ENCODE data around the gene PDZD2.

Gene PDZD2

DNA sequence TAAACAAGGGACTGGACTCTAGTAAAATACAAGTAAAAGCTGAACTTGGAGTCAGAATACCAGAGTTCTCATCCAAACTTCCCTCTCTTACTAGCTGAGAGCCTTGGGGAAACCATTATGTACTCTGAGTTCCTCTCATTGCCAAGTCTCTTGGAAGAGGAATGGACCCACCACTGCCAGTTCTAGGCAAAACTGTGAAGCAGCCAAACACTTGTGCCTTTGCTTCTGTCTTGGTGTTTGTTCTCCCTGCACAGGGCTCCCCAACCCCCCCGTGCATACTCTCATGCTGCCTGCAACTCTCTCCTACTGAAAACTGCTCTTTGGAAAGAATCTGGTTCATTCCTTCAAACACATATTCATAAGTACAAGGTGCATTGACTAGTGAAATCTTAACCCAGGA lies 102.6 kb downstream of the PDZD2 start:
- H3K4me3 ChIP-seq (ENCODE audit: severe bottlenecking), result no peak overlapping the region
- no peaks in the 10 kb centered on the region for H3K9me3 ChIP-seq (ENCODE audit: severe bottlenecking)
- no peak overlapping the region for H3K27ac ChIP-seq (ENCODE audit: poor library complexity, severe bottlenecking)
- DNase-seq (ENCODE audit: low spot score) (no peak), ATAC-seq (ENCODE audit: low read depth) (no peak)
- H3K4me1 ChIP-seq (ENCODE audit: insufficient read depth, poor library complexity, severe bottlenecking), result no peaks in the 10 kb centered on the region
- H3K27me3 ChIP-seq (ENCODE audit: insufficient read depth, poor library complexity, severe bottlenecking), result no peaks in the 10 kb centered on the region
- no peaks in the 10 kb centered on the region for H3K36me3 ChIP-seq (ENCODE audit: low read depth)
- no peak for TF ChIP-seq CTCF (IDR thresholded peaks at IDR 0.05; ENCODE audit: poor library complexity, severe bottlenecking)

- Histone ChIP-seq H3K36me3 (ENCODE audit: low read depth) (no peaks in the 10 kb centered on the region), H3K27me3 (ENCODE audit: insufficient read depth, poor library complexity, severe bottlenecking) (no peaks in the 10 kb centered on the region), H3K9me3 (ENCODE audit: severe bottlenecking) (no peaks in the 10 kb centered on the region), H3K4me1 (ENCODE audit: insufficient read depth, poor library complexity, severe bottlenecking) (no peaks in the 10 kb centered on the region), H3K27ac (ENCODE audit: poor library complexity, severe bottlenecking) (no peak overlapping the region), H3K4me3 (ENCODE audit: severe bottlenecking) (no peak overlapping the region)
- TF ChIP-seq CTCF (IDR thresholded peaks at IDR 0.05; ENCODE audit: poor library complexity, severe bottlenecking), result no peak
- DNase-seq (ENCODE audit: low spot score), result no peak
- ATAC-seq (ENCODE audit: low read depth), result no peak
Measured at GRCh38 chr5:31743678-31744077, 104.7 kb downstream of the PDZD2 start.

DNA sequence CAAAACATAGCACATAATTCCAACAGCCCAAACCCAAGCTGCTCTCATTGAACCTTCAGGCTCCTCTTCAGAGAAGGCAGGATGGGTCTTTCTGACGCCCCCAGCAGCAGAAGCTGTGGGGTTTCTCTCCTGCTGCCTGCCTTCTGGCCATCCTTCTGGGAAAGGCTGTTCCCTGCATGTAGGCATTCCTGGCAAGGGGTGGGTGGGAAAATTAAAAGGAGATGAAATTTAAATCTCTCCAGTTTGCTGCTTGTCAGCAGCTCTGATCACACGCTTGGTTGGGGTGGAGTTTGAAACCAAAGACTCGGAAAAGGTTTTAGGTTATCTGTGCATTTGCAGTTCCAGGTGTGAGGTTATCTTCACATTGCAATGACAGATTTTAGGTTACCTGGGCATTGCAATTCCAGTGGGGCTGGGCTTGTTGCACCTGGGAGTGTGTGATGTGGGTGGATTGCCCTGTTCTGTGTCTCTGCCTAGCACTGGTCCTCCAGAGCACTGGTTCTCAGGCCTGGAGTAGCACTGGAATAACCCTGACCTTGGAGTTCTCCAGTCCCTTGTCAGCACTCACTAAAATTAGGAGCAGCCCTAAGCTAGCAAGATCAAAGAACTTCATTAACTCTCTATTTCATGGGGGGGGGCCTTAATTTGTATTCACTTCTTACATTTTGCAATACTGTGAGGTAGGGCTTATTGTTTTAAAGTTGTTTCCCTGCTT lies 109.7 kb downstream of the PDZD2 start:
- TF ChIP-seq CTCF (IDR thresholded peaks at IDR 0.05; ENCODE audit: poor library complexity, severe bottlenecking), result no peak
- H3K9me3 ChIP-seq (ENCODE audit: severe bottlenecking), result no peaks in the 10 kb centered on the region

GRCh38 chr5:31750215-31750614 lies 111.3 kb downstream of the PDZD2 start:
- no peaks in the 10 kb centered on the region for H3K27me3 ChIP-seq (ENCODE audit: insufficient read depth, poor library complexity, severe bottlenecking)
- H3K4me3 ChIP-seq (ENCODE audit: severe bottlenecking), result no peak overlapping the region
- ATAC-seq (ENCODE audit: low read depth) (no peak), DNase-seq (ENCODE audit: low spot score) (no peak)
- TF ChIP-seq CTCF (IDR thresholded peaks at IDR 0.05; ENCODE audit: poor library complexity, severe bottlenecking), result no peak
- no peaks in the 10 kb centered on the region for H3K9me3 ChIP-seq (ENCODE audit: severe bottlenecking)
- no peak overlapping the region for H3K27ac ChIP-seq (ENCODE audit: poor library complexity, severe bottlenecking)
- H3K36me3 ChIP-seq (ENCODE audit: low read depth), result no peaks in the 10 kb centered on the region
- no peaks in the 10 kb centered on the region for H3K4me1 ChIP-seq (ENCODE audit: insufficient read depth, poor library complexity, severe bottlenecking)

More for the DNA sequence above, 109.7 kb downstream of the PDZD2 start:
- ATAC-seq (ENCODE audit: low read depth), result no peak
- DNase-seq (ENCODE audit: low spot score), result no peak
- Histone ChIP-seq H3K27ac (ENCODE audit: poor library complexity, severe bottlenecking) (no peak overlapping the region), H3K36me3 (ENCODE audit: low read depth) (no peaks in the 10 kb centered on the region), H3K4me1 (ENCODE audit: insufficient read depth, poor library complexity, severe bottlenecking) (no peaks in the 10 kb centered on the region), H3K27me3 (ENCODE audit: insufficient read depth, poor library complexity, severe bottlenecking) (no peaks in the 10 kb centered on the region), H3K4me3 (ENCODE audit: severe bottlenecking) (no peak overlapping the region)

DNA sequence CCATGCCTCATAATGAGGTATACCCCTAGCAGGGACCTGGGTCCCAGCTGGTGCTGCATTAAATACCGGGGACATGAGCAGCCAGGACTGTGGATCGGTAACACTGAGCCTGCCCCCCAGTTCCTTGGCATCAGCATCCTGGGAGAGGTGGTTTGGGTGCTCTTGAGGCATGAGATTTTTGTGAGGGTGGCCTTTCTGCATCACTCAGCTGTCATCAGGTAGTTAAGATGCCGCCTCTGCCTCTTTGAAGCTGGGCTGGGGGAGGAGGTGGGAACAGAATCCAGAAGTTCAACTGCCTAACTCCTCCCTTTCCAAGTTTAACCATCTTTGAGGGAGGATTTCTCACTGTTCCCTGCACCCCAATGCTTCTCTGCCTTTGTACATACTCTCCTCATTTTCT lies 112.7 kb downstream of the PDZD2 start:
- Histone ChIP-seq H3K27me3 (ENCODE audit: insufficient read depth, poor library complexity, severe bottlenecking) (no peaks in the 10 kb centered on the region), H3K36me3 (ENCODE audit: low read depth) (no peaks in the 10 kb centered on the region), H3K4me1 (ENCODE audit: insufficient read depth, poor library complexity, severe bottlenecking) (no peaks in the 10 kb centered on the region), H3K9me3 (ENCODE audit: severe bottlenecking) (no peaks in the 10 kb centered on the region), H3K27ac (ENCODE audit: poor library complexity, severe bottlenecking) (no peak overlapping the region), H3K4me3 (ENCODE audit: severe bottlenecking) (no peak overlapping the region)
- TF ChIP-seq CTCF (IDR thresholded peaks at IDR 0.05; ENCODE audit: poor library complexity, severe bottlenecking), result no peak
- no peak for ATAC-seq (ENCODE audit: low read depth)
- no peak for DNase-seq (ENCODE audit: low spot score)

Data from RWPE2 (cell line).